Fibroblast of gingiva (primary cell): ENCODE results near the gene CFAP61.
"Not testable (repeated sequence)": the region's sequence is repeated elsewhere in the genome, so short reads cannot be mapped to it uniquely, and the experiment has no call there.

Source experiments
- DNase-seq: peaks from one replicate; pipeline ENCODE4 v3.0.0-alpha.2; 2011; ENCODE audit warnings: low read depth

The CFAP61 gene

GRCh38 chr20:20089939-20090338 lies 37.6 kb downstream of the CFAP61 start:
- DNase-seq, result no peak

DNA sequence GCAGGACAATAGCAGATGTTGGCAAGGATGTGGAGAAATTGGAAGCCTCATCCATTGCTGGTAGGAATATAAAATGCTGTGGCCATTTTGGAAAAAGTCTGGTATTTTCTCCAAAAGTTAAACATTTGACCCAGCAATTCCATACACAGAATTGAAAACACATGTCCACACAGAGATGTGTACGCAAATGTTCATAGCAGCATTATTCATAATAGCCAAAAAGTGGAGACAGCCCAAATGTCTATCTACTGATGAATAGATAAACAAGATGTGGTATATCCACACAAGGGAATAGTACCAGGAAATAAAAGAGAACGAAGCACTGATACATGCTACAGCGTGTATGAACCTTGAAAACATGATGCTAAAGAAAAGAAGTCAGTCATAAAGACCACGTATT lies 40.5 kb downstream of the CFAP61 start:
- DNase-seq, result peak; percentile 36

GRCh38 chr20:20094410-20094809 lies 42.1 kb downstream of the CFAP61 start:
- no peak for DNase-seq

DNA sequence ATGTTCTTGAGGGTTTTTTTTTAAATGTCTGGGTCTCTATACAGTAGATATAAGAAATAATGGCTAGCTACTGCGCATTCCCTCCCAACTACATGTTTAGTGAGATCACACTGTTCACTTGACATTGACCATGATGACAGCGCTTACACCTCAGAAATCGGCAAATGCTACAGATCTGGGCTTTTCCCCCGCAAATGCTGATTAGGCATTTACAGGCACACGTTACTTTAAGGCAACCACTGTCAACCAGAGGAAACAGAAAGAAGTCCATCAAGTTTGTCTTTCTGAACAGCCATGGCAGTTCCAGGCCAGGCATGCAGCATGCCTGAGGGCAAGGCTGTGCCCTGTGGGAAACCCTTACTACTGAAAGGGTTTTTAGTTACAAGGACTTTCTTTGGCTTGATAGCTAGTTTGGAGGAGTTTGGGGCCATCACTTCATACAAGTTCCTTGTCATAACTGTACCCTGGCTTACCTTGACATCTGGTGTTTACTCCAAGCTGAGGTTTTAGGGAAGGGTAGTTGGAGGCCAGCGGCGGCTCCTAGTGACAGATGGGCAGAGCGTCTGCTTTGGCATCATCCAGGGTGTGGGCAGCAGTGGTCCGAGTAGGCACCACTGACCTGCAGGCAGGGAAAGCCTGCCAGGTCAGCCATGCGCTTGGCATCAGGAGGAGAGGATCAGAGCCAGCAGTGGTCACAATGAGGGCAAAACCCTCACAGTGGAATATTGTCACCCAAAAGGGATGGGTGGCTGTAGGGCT lies 43.0 kb downstream of the CFAP61 start:
- DNase-seq, result no peak

GRCh38 chr20:20096421-20096820 lies 44.1 kb downstream of the CFAP61 start:
- DNase-seq, result peak; percentile 14

GRCh38 chr20:20100881-20101280 lies 48.5 kb downstream of the CFAP61 start:
- no peak for DNase-seq

DNA sequence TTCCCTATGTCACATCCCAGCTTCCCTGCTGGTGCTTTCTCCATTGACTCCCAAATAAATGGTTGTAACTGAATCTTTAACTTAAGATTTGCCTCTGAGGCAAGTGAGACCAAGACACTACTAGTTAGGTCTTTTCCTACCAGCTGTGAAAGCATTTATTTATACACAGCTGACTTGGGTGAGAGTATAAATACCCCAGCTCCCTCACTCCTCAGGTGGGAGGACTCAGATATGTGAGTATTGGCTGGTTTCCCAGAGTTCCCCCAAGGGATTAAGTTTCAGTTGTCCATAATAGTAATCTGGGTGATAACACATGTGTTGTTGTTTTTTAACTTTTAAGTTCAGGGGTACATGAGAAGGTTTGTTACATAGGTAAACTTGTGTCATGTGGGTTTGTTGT lies 49.8 kb downstream of the CFAP61 start:
- no peak for DNase-seq

DNA sequence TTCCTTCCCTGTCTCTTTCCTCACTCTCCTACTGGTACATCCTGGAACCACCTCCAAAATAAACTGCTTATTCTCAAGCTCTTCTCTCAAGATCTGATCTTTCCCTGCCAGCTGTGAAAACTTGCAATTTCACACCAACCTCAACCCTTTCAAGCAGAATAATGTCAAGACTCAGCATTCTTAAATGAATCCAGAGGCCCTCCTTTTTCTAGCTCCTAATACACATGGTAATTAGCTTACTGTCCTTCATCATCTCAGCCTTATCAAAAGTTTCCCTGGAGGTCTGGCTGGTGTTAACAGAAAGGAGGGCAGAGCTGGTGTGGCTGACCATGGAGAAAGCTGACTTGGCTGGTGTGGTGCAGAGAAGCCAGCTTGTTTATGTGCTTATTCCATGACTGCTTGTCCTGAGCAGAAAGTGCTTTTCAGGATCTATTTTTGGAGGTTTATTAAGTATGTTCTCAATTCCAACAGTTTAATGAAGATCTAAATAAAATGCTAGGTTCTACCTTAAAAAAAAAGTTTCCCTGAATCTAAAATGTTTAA lies 50.5 kb downstream of the CFAP61 start:
- DNase-seq, result no peak

GRCh38 chr20:20103486-20103885 lies 51.2 kb downstream of the CFAP61 start:
- no peak for DNase-seq

GRCh38 chr20:20123187-20123586 lies 70.9 kb downstream of the CFAP61 start:
- DNase-seq, result not testable (repeated sequence)

DNA sequence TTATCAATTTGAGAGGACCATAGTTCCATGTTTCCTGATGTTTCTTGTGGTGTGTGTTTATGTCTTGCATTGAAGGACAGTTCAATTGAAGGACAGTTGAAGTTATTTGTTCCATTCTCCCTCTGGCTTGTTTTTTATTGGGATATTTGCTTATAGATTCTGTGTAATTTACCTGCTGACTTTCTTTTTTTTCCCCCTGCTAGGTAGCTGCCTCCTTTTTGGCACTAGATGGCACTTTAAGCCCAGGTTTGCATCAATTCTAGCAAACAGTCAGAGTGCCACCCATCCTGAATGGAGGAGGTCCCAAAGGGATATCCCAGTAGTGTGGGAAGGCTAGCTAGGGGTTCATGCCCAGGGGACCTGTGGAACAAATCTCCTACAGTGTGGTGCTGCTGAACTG lies 78.1 kb downstream of the CFAP61 start:
- DNase-seq, result no peak

- no peak for DNase-seq
These were observed 82.7 kb downstream of the CFAP61 start for GRCh38 chr20:20134941-20135575.

DNA sequence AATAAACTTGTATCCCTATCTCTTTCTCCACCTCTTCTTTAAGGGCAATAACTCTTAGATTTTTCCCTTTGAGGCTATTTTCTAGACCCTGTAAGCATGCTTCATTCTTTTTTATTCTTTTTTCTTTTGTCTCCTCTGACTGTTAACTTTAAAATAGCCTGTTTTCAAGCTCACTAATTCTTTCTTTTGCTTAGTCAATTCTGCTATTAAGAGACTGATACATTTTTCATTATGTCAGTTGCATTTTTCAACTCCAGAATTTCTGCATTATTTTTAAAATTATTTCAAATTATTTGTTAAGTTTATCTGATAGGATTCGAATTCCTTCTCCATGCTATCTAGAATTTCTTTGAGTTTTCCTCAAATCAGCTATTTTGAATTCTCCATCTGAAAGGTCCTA lies 84.0 kb downstream of the CFAP61 start:
- DNase-seq, result no peak

DNA sequence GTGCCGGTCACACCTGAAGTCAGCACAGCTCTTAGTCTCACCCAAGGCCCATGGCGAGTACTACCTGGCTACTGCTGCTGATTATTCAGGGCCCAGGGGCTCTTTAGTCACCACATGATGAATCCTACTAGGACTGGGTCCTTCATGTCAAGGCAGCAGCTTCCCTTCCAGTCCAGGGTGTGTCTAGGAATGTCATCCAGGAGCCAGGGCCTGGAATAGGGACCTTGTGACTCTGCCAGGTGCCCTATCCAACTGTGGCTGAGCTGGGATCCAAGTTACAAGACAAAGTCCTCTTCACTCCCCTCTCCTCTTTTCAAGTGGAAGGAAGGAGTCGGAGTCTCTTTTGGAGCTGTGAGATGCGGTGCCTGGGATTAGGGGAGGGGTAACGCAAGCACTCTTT lies 85.5 kb downstream of the CFAP61 start:
- DNase-seq, result no peak

GRCh38 chr20:20138301-20139064 lies 86.2 kb downstream of the CFAP61 start:
- DNase-seq, result no peak

DNA sequence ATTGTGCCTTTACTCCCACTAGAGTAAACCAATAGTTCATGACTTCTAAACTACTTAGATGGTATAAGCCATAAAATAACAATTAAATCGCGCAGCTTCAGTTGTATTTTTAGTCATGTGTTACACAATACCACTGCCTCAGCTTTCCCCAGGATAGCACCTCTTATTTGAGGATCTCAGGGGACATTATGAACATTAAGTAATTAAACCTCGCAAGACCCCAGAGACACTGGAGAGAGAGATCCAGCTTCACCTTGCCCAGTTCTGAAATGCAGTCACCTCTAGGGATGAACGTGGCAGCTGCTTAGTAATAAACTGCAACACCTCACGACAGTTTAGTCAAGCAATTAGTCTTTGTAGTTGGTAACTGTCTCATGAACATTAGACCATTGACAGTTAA lies 87.1 kb downstream of the CFAP61 start:
- DNase-seq, result no peak

- no peak for DNase-seq
These were observed 90.8 kb downstream of the CFAP61 start for GRCh38 chr20:20143165-20143564.

DNA sequence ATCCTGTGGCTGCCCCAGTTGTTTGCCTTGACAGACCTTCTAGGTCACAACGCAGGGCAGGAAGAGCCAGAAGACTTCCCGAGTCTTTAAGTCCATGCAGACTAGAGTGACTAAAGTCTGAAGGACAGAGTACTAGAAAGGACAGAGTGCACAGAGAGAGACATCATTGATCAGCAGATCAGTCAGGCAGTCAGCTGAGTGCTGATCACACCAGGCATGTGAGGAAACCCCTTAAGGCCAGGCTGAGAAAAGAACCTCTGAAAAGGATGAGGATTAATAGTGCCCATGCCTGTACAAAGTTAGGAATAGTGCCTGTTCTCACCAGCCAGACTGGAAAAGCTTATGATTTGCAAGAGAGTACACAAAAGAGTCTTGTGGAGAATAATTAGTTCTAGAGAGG lies 91.3 kb downstream of the CFAP61 start:
- no peak for DNase-seq

DNA sequence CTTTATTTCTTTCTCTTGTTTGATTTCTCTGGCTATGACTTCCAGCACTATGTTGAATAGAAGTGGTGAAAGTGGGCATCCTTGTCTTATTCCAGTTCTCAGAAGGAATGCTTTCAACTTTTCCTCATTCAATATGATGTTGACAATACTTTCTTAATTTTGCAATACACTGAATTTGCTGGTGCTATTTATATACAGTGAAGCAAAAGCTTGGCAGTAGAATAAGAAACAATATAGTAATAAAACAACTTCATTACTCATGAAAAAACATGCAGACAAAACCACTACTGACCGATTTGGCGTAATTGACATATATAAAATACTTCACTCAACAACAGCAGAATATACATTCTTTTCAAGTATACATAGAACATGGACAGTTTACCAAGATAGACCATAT lies 96.4 kb downstream of the CFAP61 start:
- DNase-seq, result no peak

DNA sequence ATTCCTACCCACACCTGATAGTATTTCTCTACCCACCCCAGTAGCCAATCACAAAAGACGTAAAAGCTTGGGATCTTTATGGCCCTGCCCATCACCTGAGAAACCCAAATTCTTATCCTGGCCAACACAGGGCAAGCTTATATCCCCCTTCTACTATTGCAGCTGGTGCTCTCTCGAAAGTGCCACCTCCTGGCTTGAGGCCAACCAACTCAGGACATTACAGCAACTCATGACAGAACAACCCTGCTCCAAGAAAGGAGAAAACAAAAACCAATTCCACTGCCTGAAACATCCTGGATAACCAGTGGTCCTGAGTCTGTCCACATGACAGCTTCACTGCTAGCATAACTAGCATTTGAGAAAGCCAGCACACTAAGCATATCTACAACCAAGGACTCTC lies 97.9 kb downstream of the CFAP61 start:
- no peak for DNase-seq

GRCh38 chr20:20160520-20160919 lies 108.2 kb downstream of the CFAP61 start:
- no peak for DNase-seq

- DNase-seq, result no peak
These were observed 109.3 kb downstream of the CFAP61 start for GRCh38 chr20:20161611-20162010.

- DNase-seq, result no peak
These were observed 115.4 kb downstream of the CFAP61 start for GRCh38 chr20:20167698-20168097.
